Heart left ventricle (tissue), 16 donors: ENCODE results near the gene ATP2B1. TPM values are rescaled to one million over a fixed set of nuclear protein-coding genes. Genes with fewer than 3 reads are reported as not detected.

Experiments used
- ATAC-seq, 4 donors: fragments of 200-7000 bp; cut with Tn5 transposase; one replicate each; pipeline ENCODE4 v1.9.1; 2020 to 2022; ENCODE audit warnings: moderate library complexity in 4 of 4, mild to moderate bottlenecking in 3 of 4, moderate number of reproducible peaks in 1 of 4
- DNase-seq, 5 donors: peaks; one replicate each; pipeline ENCODE4 v3.0.0-alpha.2; 2020
- H3K27ac ChIP-seq, 12 donors: fragments of 200-600 bp; sonication (generic) in 4 of 12; one replicate each; pipeline versions ENCODE4 v1.5.0 to v1.8.0; 2016 to 2022; ENCODE audit warnings: mild to moderate bottlenecking in 2 of 12
- H3K27me3 ChIP-seq, 9 donors: fragments of 200-600 bp; sonication (generic) in 2 of 9; one replicate each; pipeline versions ENCODE4 v1.5.1 to v1.8.0; 2016 to 2022; ENCODE audit warnings: mild to moderate bottlenecking in 3 of 9
- H3K36me3 ChIP-seq, 9 donors: fragments of 200-600 bp; sonication (generic) in 2 of 9; one replicate each; pipeline versions ENCODE4 v1.5.0 to v1.8.0; 2018 to 2022; ENCODE audit warnings: mild to moderate bottlenecking in 2 of 9
- H3K4me1 ChIP-seq, 12 donors: fragments of 200-600 bp; sonication (generic) in 4 of 12; one replicate each; pipeline versions ENCODE4 v1.5.0 to v1.8.0; 2016 to 2022; ENCODE audit warnings: mild to moderate bottlenecking in 3 of 12
- H3K4me3 ChIP-seq, 12 donors: fragments of 200-600 bp; sonication (generic) in 4 of 12; one replicate each; pipeline versions ENCODE4 v1.5.0 to v1.8.0; 2017 to 2022; ENCODE audit warnings: mild to moderate bottlenecking in 9 of 12, moderate library complexity in 4 of 12
- H3K9me3 ChIP-seq, 12 donors: fragments of 200-600 bp; sonication (generic) in 4 of 12; one replicate each; pipeline versions ENCODE4 v1.5.0 to v1.8.0; 2016 to 2022; ENCODE audit warnings: mild to moderate bottlenecking in 1 of 12
- CTCF ChIP-seq, 12 donors: fragments of 200-600 bp; sonication (generic) in 4 of 12; IDR thresholded peaks; one replicate each; pipeline versions ENCODE4 v1.5.0 to v1.8.0; 2018 to 2022; ENCODE audit warnings: antibody characterized with exemption in 12 of 12, mild to moderate bottlenecking in 5 of 12
- POLR2A ChIP-seq, 2 donors: fragments of 450-650 bp; IDR thresholded peaks; one replicate each; pipeline ENCODE4 v1.6.1; 2017; ENCODE audit warnings: antibody characterized with exemption in 2 of 2, mild to moderate bottlenecking in 2 of 2, moderate library complexity in 2 of 2
- WGBS, 4 donors: extraction: QIAGEN DNeasy Blood & Tissue Kit in 2 of 4; methylation state at CpG; one replicate each; pipeline versions ENCODE4 v1.1.5 to v1.1.7; 2013 to 2018; 5-methylcytosine and 5-hydroxymethylcytosine counted together
- intact Hi-C, 10 donors: fragments of 100-400 bp; cut with DNase I; formaldehyde crosslinking; loops; one replicate each; pipeline versions ENCODE4 v1.11.1 to v1.14.2; 2022
- polyA plus RNA-seq, 2 donors: library from polyadenylated mRNA; stranded (reverse); fragments of 200-250 nt; gene quantifications; one replicate each; pipeline ENCODE4 v1.2.3, GENCODE V29; 2013
- total RNA-seq, 9 donors: library from RNA; depleted of rRNA in 2 of 9; stranded (reverse); fragments of >200 nt in 2 of 9; fragmentation: NEBNext Ultra II Directional in 3 of 9; extraction: Animal tissue kit (Norgen Biotek cat#: 25700) in 3 of 9; gene quantifications; one replicate each; pipeline versions ENCODE4 v1.1.0 to v1.2.4, GENCODE V29; 2016 to 2023
- donor health status: ischemic (EF 13 %, LVEDD 7.1; RV severe dilation, severe dysfunction).
- donor health status: healthy with polysubstance abuse.
- donor health status: DM: no; HTN: yes; CAD: no.
- donor health status: DM: no; HTN: no; CAD: no.
- donor health status: ischemic (EF 25% LVEDD 6.9; RV normal size, moderate dysfunction).
- donor health status: ischemic (EF 25% LVEDD 5.7; RV mildly dilated, moderate dysfunction).
- donor health status: healthy.
- donor health status: DM: yes; HTN: yes; CAD: no.
- donor health status: ischemic (EF 35%, LVEDD 5.7; RV mildly dilated, moderate dysfunction).
- donor health status: nonischemic (EF 11% LVEDD 7.7; RV severe dilation, severe dysfunction).
- donor health status: DM: yes; HTN: yes; CAD: no.
- donor health status: PGD.
- donor health status: ischemic (EF 29% LVEDD 5.4; RV normal size, mild dysfunction).
- donor health status: nonischemic (EF 23%, LVEDD 6.1; RV moderate dilation, normal function).

ATP2B1 gene
- total and polyA plus RNA-seq, 11 donors = 3.3 to 34.9 (median 18.5) TPM

- intact Hi-C loops = no loop called here
- peaks cover 0 to 73% (median 38%) of the 10 kb centered on the region in 9 donors for H3K36me3 ChIP-seq
- WGBS, 4 donors = 71 to 88% (median 75%) methylated on average over 1 of the region's 1 CpG
Measured at GRCh38 chr12:89621521-89621920, 87.1 kb downstream of the ATP2B1 start.

GRCh38 chr12:89619764-89620163, 88.9 kb downstream of the ATP2B1 start:
- DNase-seq = no peak
- no peaks in the 10 kb centered on the region for H3K4me1 ChIP-seq
- 94 to 98% (median 96%) methylated on average over 2 of the region's 2 CpGs for WGBS, 4 donors
- H3K4me3 ChIP-seq = no peak overlapping the region
- H3K27me3 ChIP-seq = no peaks in the 10 kb centered on the region
- H3K27ac ChIP-seq = no peak overlapping the region
- intact Hi-C loops = no loop called here
- no peak for ATAC-seq
- peaks cover 0 to 71% (median 23%) of the 10 kb centered on the region in 9 donors for H3K36me3 ChIP-seq
- H3K9me3 ChIP-seq = no peaks in the 10 kb centered on the region
- TF ChIP-seq CTCF (IDR thresholded peaks at IDR 0.05) = no peak
- TF ChIP-seq POLR2A (IDR thresholded peaks at IDR 0.05) = no peak

More at GRCh38 chr12:89621521-89621920, 87.1 kb downstream of the ATP2B1 start:
- Histone ChIP-seq H3K27me3 (no peaks in the 10 kb centered on the region), H3K4me1 (no peaks in the 10 kb centered on the region), H3K27ac (no peak overlapping the region), H3K4me3 (no peak overlapping the region), H3K9me3 (no peaks in the 10 kb centered on the region)
- ATAC-seq (no peak), DNase-seq (no peak)
- no peak for TF ChIP-seq POLR2A (IDR thresholded peaks at IDR 0.05)
- no peak for TF ChIP-seq CTCF (IDR thresholded peaks at IDR 0.05)

- TF ChIP-seq POLR2A (IDR thresholded peaks at IDR 0.05) = no peak
- Histone ChIP-seq H3K27ac (no peak overlapping the region), H3K4me1 (no peaks in the 10 kb centered on the region), H3K27me3 (no peaks in the 10 kb centered on the region), H3K4me3 (no peak overlapping the region), H3K9me3 (no peaks in the 10 kb centered on the region), H3K36me3 (peaks cover 0 to 70% (median 24%) of the 10 kb centered on the region in 9 donors)
- intact Hi-C loops = no loop called here
- ATAC-seq (no peak), DNase-seq (no peak)
- WGBS, 4 donors = 45 to 68% (median 46%) methylated on average over 2 of the region's 2 CpGs
Measured at GRCh38 chr12:89618113-89618862, 90.3 kb downstream of the ATP2B1 start.

- Histone ChIP-seq H3K36me3 (peaks cover 0 to 80% (median 56%) of the 10 kb centered on the region in 9 donors), H3K27me3 (no peaks in the 10 kb centered on the region), H3K4me3 (no peak overlapping the region), H3K27ac (no peak overlapping the region), H3K9me3 (no peaks in the 10 kb centered on the region), H3K4me1 (no peaks in the 10 kb centered on the region)
- ATAC-seq (no peak), DNase-seq (no peak)
- WGBS, 4 donors = 86 to 95% (median 90%) methylated on average over 3 of the region's 3 CpGs
- no peak for TF ChIP-seq POLR2A (IDR thresholded peaks at IDR 0.05)
- TF ChIP-seq CTCF (IDR thresholded peaks at IDR 0.05) = no peak
- intact Hi-C loops = no loop called here
Measured at GRCh38 chr12:89610366-89610765, 98.3 kb downstream of the ATP2B1 start.
